SK-N-SH (cell line): ENCODE results near the gene NLRP14. TPM values are rescaled to one million over a fixed set of nuclear protein-coding genes. Genes with fewer than 3 reads are reported as not detected.

Source experiments
- CTCF ChIA-PET: fragments of 300-600, 350-600 bp; formaldehyde crosslinking; extraction: SDS; loops from one replicate; lab custom pipeline; 2021; lab: Yijun Ruan, JAX
- POLR2A ChIA-PET: fragments of 350-600 bp; sonication (Branson Sonifier 250); formaldehyde crosslinking; extraction: SDS; loops from one replicate; lab custom pipeline; 2020; ENCODE audit warnings: antibody characterized with exemption, inconsistent platforms; lab: Yijun Ruan, JAX
- DNase-seq: peaks from one replicate; pipeline ENCODE4 v3.0.0; 2012
- H2AFZ ChIP-seq: fragments of 200-600 bp; sonication (generic); 2 replicates; pipeline ENCODE4 v1.8.1; 2016; ENCODE audit warnings: antibody characterized with exemption, mild to moderate bottlenecking, low read depth
- H3F3A ChIP-seq: fragments of 200-600 bp; sonication (generic); replicated peaks from 2 replicates; pipeline ENCODE3; 2016; ENCODE audit warnings: antibody characterized with exemption, mild to moderate bottlenecking; ENCODE audit not compliant: insufficient read depth
- H3K27ac ChIP-seq, 2 experiments: fragments of 200-500 bp in 1 of 2; fragments of 200-600 bp in 1 of 2; sonication (Bioruptor generic) in 1 of 2; sonication (generic), shearing (Covaris generic) in 1 of 2; 2 replicates each; pipeline versions ENCODE4 v1.5.1 to v1.6.1; 2014 to 2016; ENCODE audit warnings: low read depth in 2 of 2, inconsistent platforms in 1 of 2, low read length in 1 of 2, mild to moderate bottlenecking in 1 of 2, mixed read lengths in 1 of 2
- H3K27me3 ChIP-seq: fragments of 200-600 bp; sonication (generic), shearing (Covaris generic); 2 replicates; pipeline ENCODE4 v1.6.1; 2016; ENCODE audit warnings: mixed run types; ENCODE audit not compliant: insufficient read depth
- H3K36me3 ChIP-seq, 2 experiments: fragments of 200-500 bp in 1 of 2; fragments of 200-600 bp in 1 of 2; sonication (Bioruptor generic) in 1 of 2; sonication (generic) in 1 of 2; replicated peaks in 1 of 2; 2 replicates each; pipeline versions ENCODE3 to v1.5.1; 2014 to 2016; ENCODE audit warnings: low read length in 1 of 2, mild to moderate bottlenecking in 1 of 2; ENCODE audit not compliant: insufficient read depth in 2 of 2, control insufficient read depth in 1 of 2
- H3K4me1 ChIP-seq, 2 experiments: fragments of 200-500 bp in 1 of 2; fragments of 200-600 bp in 1 of 2; sonication (Bioruptor generic) in 1 of 2; sonication (generic), shearing (Covaris generic) in 1 of 2; 2 replicates each; pipeline versions ENCODE4 v1.5.1 to v1.6.1; 2014 to 2016; ENCODE audit warnings: low read depth in 1 of 2, low read length in 1 of 2, mixed run types in 1 of 2; ENCODE audit not compliant: insufficient read depth in 2 of 2, control insufficient read depth in 1 of 2
- H3K4me2 ChIP-seq: fragments of 200-600 bp; sonication (generic), shearing (Covaris generic); 2 replicates; pipeline ENCODE4 v1.6.1; 2017; ENCODE audit warnings: mixed run types
- H3K4me3 ChIP-seq, 2 experiments: fragments of 200-500 bp in 1 of 2; fragments of 200-600 bp in 1 of 2; sonication (Bioruptor generic) in 1 of 2; sonication (generic), shearing (Covaris generic) in 1 of 2; 2 replicates each; pipeline versions ENCODE4 v1.5.1 to v1.8.1; 2014 to 2016; ENCODE audit warnings: low read depth in 2 of 2, inconsistent platforms in 1 of 2, low read length in 1 of 2, mild to moderate bottlenecking in 1 of 2, mixed read lengths in 1 of 2, moderate library complexity in 1 of 2
- H3K79me2 ChIP-seq: fragments of 200-600 bp; sonication (generic); 2 replicates; pipeline ENCODE4 v1.8.1; 2017; ENCODE audit warnings: mild to moderate bottlenecking; ENCODE audit not compliant: insufficient read depth
- H3K9ac ChIP-seq: fragments of 200-600 bp; sonication (generic); 2 replicates; pipeline ENCODE4 v1.6.1; 2017; ENCODE audit warnings: mixed run types
- H3K9me2 ChIP-seq: fragments of 200-600 bp; sonication (generic); 2 replicates; pipeline ENCODE4 v1.6.1; 2017; ENCODE audit warnings: mixed run types
- H3K9me3 ChIP-seq: fragments of 200-600 bp; sonication (generic); 2 replicates; pipeline ENCODE4 v1.6.1; 2017; ENCODE audit warnings: mixed run types, mild to moderate bottlenecking, moderate library complexity
- H4K20me1 ChIP-seq: fragments of 200-600 bp; sonication (generic); 2 replicates; pipeline ENCODE4 v1.6.1; 2017; ENCODE audit warnings: mild to moderate bottlenecking, mixed run types; ENCODE audit not compliant: insufficient read depth
- CHD2 ChIP-seq: fragments of 150-350 bp; IDR thresholded peaks from 2 replicates; pipeline ENCODE4 v1.6.1; 2018; ENCODE audit warnings: low read length; ENCODE audit not compliant: partially characterized antibody
- EP300 ChIP-seq, 2 experiments: IDR thresholded peaks; 2 replicates each; pipeline versions ENCODE4 v1.4.0 to v1.6.1; 2012; ENCODE audit warnings: borderline replicate concordance in 1 of 2, low read depth in 1 of 2, low read length in 1 of 2
- FOSL2 ChIP-seq: IDR thresholded peaks from 2 replicates; pipeline ENCODE4 v1.4.0; 2012; ENCODE audit warnings: low read depth, mild to moderate bottlenecking, moderate library complexity, borderline replicate concordance
- FOXJ3 ChIP-seq: sonication (generic); formaldehyde crosslinking; IDR thresholded peaks from 2 replicates; pipeline ENCODE4 v1.5.1; 2020; ENCODE audit warnings: mild to moderate bottlenecking, missing genetic modification reagents
- JUND ChIP-seq: IDR thresholded peaks from 2 replicates; pipeline ENCODE4 v1.4.0; 2012
- MAX ChIP-seq: IDR thresholded peaks from 2 replicates; pipeline ENCODE4 v1.4.0; 2012; ENCODE audit warnings: low read depth
- MEF2A ChIP-seq: IDR thresholded peaks from 2 replicates; pipeline ENCODE4 v1.4.0; 2012; ENCODE audit warnings: low read depth, borderline replicate concordance
- NFIC ChIP-seq: IDR thresholded peaks from 2 replicates; pipeline ENCODE4 v1.4.0; 2012; ENCODE audit warnings: borderline replicate concordance
- NRF1 ChIP-seq: IDR thresholded peaks from 2 replicates; pipeline ENCODE4 v1.6.1; 2012; ENCODE audit warnings: low read depth, mild to moderate bottlenecking, low read length
- POLR2AphosphoS5 ChIP-seq: IDR thresholded peaks from 2 replicates; pipeline ENCODE4 v1.6.1; 2012; ENCODE audit warnings: low read depth, low read length
- RCOR1 ChIP-seq: fragments of 150-350 bp; IDR thresholded peaks from 2 replicates; pipeline ENCODE4 v1.6.1; 2017; ENCODE audit warnings: antibody characterized with exemption, low read length
- REST ChIP-seq: IDR thresholded peaks from 2 replicates; pipeline ENCODE4 v1.6.1; 2012; ENCODE audit warnings: mild to moderate bottlenecking, low read depth, low read length, moderate library complexity
- RFX5 ChIP-seq: IDR thresholded peaks from 2 replicates; pipeline ENCODE4 v1.6.1; 2012; ENCODE audit warnings: mild to moderate bottlenecking, improper control_type of control experiment, low read length
- RXRA ChIP-seq: IDR thresholded peaks from 2 replicates; pipeline ENCODE4 v1.4.0; 2012; ENCODE audit warnings: low read depth, mild to moderate bottlenecking, borderline replicate concordance
- TAF1 ChIP-seq: IDR thresholded peaks from 2 replicates; pipeline ENCODE4 v1.6.1; 2012; ENCODE audit warnings: low read depth, mild to moderate bottlenecking, low read length, moderate library complexity, borderline replicate concordance
- USF2 ChIP-seq: fragments of 150-350 bp; IDR thresholded peaks from 2 replicates; pipeline ENCODE4 v1.6.1; 2017; ENCODE audit warnings: antibody characterized with exemption, low read length, low read depth, borderline replicate concordance
- WGBS: methylation state at CpG from one replicate; pipeline ENCODE4 v1.1.6; 2017; ENCODE audit warnings: low lambda C conversion rate; 5-methylcytosine and 5-hydroxymethylcytosine counted together
- polyA plus RNA-seq, 3 experiments: library from polyadenylated mRNA; depleted of rRNA; stranded (reverse); fragments of >200 nt; gene quantifications; 2 replicates each; pipeline ENCODE4 v1.2.3, GENCODE V29; 2012
- TF ChIP-seq, protein P1 (sequence below): IDR thresholded peaks from 2 replicates; pipeline ENCODE4; 2012

NLRP14 gene
- polyA plus RNA-seq, 1 of the 3 experiments (the other 2 are of a cell fraction), result not detected

GRCh38 chr11:7115780-7116179 lies 95.5 kb downstream of the NLRP14 start:
- ChIA-PET CTCF (no interaction called here), POLR2A (no interaction called here)
- no peaks in the 10 kb centered on the region for H3F3A ChIP-seq
- no peaks in the 10 kb centered on the region for H3K27me3 ChIP-seq
- no peaks in the 10 kb centered on the region for H3K36me3 ChIP-seq
- no peaks in the 10 kb centered on the region for H3K79me2 ChIP-seq
- 3% methylated on average over 1 of the region's 1 CpG for WGBS
- H3K9me2 ChIP-seq, result no peaks in the 10 kb centered on the region
- no peaks in the 10 kb centered on the region for H3K9me3 ChIP-seq
- H3K27ac ChIP-seq, result no peak overlapping the region
- no peak for DNase-seq
- no peak overlapping the region for H2AFZ ChIP-seq
- no peak overlapping the region for H3K4me2 ChIP-seq
- H3K4me3 ChIP-seq, result no peak overlapping the region
- no peak overlapping the region for H3K9ac ChIP-seq
- H3K4me1 ChIP-seq, result no peaks in the 10 kb centered on the region
- no peaks in the 10 kb centered on the region for H4K20me1 ChIP-seq
- no peak for TF ChIP-seq EP300 (IDR thresholded peaks at IDR 0.05; ENCODE audit: borderline replicate concordance in 1 of 2, low read depth in 1 of 2, low read length in 1 of 2)
- TF ChIP-seq RCOR1, result no peak
- no peak for TF ChIP-seq RFX5
- TF ChIP-seq, protein P1, sequence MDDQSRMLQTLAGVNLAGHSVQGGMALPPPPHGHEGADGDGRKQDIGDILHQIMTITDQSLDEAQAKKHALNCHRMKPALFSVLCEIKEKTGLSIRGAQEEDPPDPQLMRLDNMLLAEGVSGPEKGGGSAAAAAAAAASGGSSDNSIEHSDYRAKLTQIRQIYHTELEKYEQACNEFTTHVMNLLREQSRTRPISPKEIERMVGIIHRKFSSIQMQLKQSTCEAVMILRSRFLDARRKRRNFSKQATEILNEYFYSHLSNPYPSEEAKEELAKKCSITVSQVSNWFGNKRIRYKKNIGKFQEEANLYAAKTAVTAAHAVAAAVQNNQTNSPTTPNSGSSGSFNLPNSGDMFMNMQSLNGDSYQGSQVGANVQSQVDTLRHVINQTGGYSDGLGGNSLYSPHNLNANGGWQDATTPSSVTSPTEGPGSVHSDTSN, result no peak
- no peak for TF ChIP-seq FOXJ3
- TF ChIP-seq REST, result no peak
- no peak for TF ChIP-seq JUND
- TF ChIP-seq POLR2AphosphoS5, result no peak
- TF ChIP-seq RXRA, result no peak
- TF ChIP-seq MEF2A, result no peak
- TF ChIP-seq USF2, result no peak
- no peak for TF ChIP-seq CHD2
- no peak for TF ChIP-seq NRF1
- no peak for TF ChIP-seq FOSL2
- TF ChIP-seq MAX, result no peak
- no peak for TF ChIP-seq TAF1
- no peak for TF ChIP-seq NFIC
